GM12878 (cell line): ENCODE results near the gene GLI2.

Source experiments
- EP300 ChIP-seq, 2 experiments: fragments of 150-350 bp in 1 of 2; IDR thresholded peaks; 2 replicates each; pipeline ENCODE4 v1.6.1; 2011 to 2012; ENCODE audit warnings: low read depth in 2 of 2, low read length in 2 of 2, borderline replicate concordance in 1 of 2, improper control_type of control experiment in 1 of 2, inconsistent platforms in 1 of 2; ENCODE audit not compliant: control insufficient read depth in 1 of 2
- NR2F1 ChIP-seq: fragments of 450-650 bp; conservative IDR thresholded peaks from 2 replicates; pipeline ENCODE4 v1.6.1; 2017; ENCODE audit warnings: mild to moderate bottlenecking
- TCF12 ChIP-seq: IDR thresholded peaks from 2 replicates; pipeline ENCODE4 v1.6.1; 2011; ENCODE audit warnings: low read depth, mild to moderate bottlenecking, low read length
- TF ChIP-seq, protein P1 (sequence below), 3 experiments: IDR thresholded peaks in 2 of 3; conservative IDR thresholded peaks in 1 of 3; 2 replicates each; pipeline ENCODE4 v1.5.1; 2011; ENCODE audit warnings: low read depth in 3 of 3, low read length in 3 of 3, mild to moderate bottlenecking in 3 of 3, control low read depth in 2 of 3, moderate library complexity in 2 of 3, inconsistent platforms in 1 of 3, mixed read lengths in 1 of 3; ENCODE audit not compliant: control insufficient read depth in 2 of 3, insufficient read depth in 1 of 3; ENCODE audit errors: extremely low read depth in 1 of 3
- TF ChIP-seq, protein P2 (sequence below): IDR thresholded peaks from 2 replicates; pipeline ENCODE4 v1.6.1; 2012; ENCODE audit warnings: low read depth, low read length, improper control_type of control experiment

DNA sequence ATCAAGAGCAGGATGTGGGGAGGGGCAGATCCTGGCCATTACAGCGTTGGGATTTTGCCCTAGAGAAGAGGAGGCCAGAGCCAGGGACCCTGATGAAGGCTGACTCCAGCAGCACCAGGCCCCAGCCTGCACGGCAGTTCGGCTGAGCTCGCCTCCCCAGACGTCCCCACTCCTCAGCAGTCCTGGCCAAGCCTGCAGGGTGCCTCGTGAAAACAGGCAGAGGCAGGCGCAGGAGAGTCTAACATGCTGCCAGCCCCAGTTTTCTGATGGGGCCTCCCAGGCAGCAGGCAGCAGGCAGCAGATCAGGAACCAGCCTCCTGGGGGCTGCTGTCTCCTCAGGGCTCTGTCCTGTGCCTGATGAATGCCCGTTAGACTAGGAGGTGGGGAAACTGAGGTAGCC, 19.7 kb upstream of the GLI2 start:
- TF ChIP-seq NR2F1: no peak
- TF ChIP-seq, protein P1, sequence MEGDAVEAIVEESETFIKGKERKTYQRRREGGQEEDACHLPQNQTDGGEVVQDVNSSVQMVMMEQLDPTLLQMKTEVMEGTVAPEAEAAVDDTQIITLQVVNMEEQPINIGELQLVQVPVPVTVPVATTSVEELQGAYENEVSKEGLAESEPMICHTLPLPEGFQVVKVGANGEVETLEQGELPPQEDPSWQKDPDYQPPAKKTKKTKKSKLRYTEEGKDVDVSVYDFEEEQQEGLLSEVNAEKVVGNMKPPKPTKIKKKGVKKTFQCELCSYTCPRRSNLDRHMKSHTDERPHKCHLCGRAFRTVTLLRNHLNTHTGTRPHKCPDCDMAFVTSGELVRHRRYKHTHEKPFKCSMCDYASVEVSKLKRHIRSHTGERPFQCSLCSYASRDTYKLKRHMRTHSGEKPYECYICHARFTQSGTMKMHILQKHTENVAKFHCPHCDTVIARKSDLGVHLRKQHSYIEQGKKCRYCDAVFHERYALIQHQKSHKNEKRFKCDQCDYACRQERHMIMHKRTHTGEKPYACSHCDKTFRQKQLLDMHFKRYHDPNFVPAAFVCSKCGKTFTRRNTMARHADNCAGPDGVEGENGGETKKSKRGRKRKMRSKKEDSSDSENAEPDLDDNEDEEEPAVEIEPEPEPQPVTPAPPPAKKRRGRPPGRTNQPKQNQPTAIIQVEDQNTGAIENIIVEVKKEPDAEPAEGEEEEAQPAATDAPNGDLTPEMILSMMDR (IDR thresholded peaks at IDR 0.05 in 2 of 3, conservative IDR thresholded peaks at IDR 0.05 in 1 of 3; ENCODE audit: control insufficient read depth in 2 of 3, extremely low read depth in 1 of 3, insufficient read depth in 1 of 3, low read depth in 3 of 3, low read length in 3 of 3): no peak
- TF ChIP-seq TCF12: no peak
- TF ChIP-seq EP300 (IDR thresholded peaks at IDR 0.05; ENCODE audit: borderline replicate concordance in 1 of 2, control insufficient read depth in 1 of 2, low read depth in 2 of 2, low read length in 2 of 2): no peak
- TF ChIP-seq, protein P2, sequence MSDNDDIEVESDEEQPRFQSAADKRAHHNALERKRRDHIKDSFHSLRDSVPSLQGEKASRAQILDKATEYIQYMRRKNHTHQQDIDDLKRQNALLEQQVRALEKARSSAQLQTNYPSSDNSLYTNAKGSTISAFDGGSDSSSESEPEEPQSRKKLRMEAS: no peak
